ENCODE data around the gene MAVS. TPM values are rescaled to one million over a fixed set of nuclear protein-coding genes. Genes with fewer than 3 reads are reported as not detected.

The MAVS gene
- polyA plus RNA-seq, 1 of the 3 experiments (the other 2 are of a cell fraction): 9.1 TPM

- Histone ChIP-seq H3K79me2 (ENCODE audit: insufficient read depth) (peaks cover 47% of the 10 kb centered on the region), H3K4me1 (ENCODE audit: control insufficient read depth in 1 of 2, insufficient read depth in 2 of 2, low read depth in 1 of 2, low read length in 1 of 2) (peaks cover 20 to 41% of the 10 kb centered on the region in 2 experiments)
- POLR2A ChIA-PET: interaction anchor here (1.1 kb wide), 1 partner anchor 10 kb away, joined by 3 read pairs; no protein-coding TSS in a partner anchor
Observed at GRCh38 chr20:3800878-3801260, 45.8 kb upstream of the MAVS start.

GRCh38 chr20:3801299-3801698, 45.3 kb upstream of the MAVS start:
- Histone ChIP-seq H3K4me3 (ENCODE audit: low read depth in 2 of 2, low read length in 1 of 2) (no peak overlapping the region), H3K9me3 (no peaks in the 10 kb centered on the region), H2AFZ (ENCODE audit: low read depth) (no peak overlapping the region), H4K20me1 (ENCODE audit: insufficient read depth) (no peaks in the 10 kb centered on the region), H3F3A (replicated peaks; ENCODE audit: insufficient read depth) (peaks cover 17% of the 10 kb centered on the region), H3K4me2 (no peak overlapping the region), H3K9ac (no peak overlapping the region), H3K27ac (ENCODE audit: low read depth in 2 of 2, low read length in 1 of 2) (0 out of 4 replicates have a peak overlapping the region, but pooled peaks of 1 of the 2 experiments have one; percentile 5), H3K36me3 (replicated peaks in 1 of 2; ENCODE audit: control insufficient read depth in 1 of 2, insufficient read depth in 2 of 2, low read length in 1 of 2) (peaks cover 26 to 48% of the 10 kb centered on the region in 2 experiments), H3K27me3 (ENCODE audit: insufficient read depth) (no peaks in the 10 kb centered on the region), H3K9me2 (no peaks in the 10 kb centered on the region), H3K4me1 (ENCODE audit: control insufficient read depth in 1 of 2, insufficient read depth in 2 of 2, low read depth in 1 of 2, low read length in 1 of 2) (peaks cover 25 to 41% of the 10 kb centered on the region in 2 experiments), H3K79me2 (ENCODE audit: insufficient read depth) (peaks cover 46% of the 10 kb centered on the region)
- TF ChIP-seq IRF3 (IDR thresholded peaks at IDR 0.05; ENCODE audit: low read depth, low read length) (no peak), CTCF (IDR thresholded peaks at IDR 0.05) (no peak), RCOR1 (IDR thresholded peaks at IDR 0.05; ENCODE audit: low read length) (no peak), FOXJ3 (CRISPR knock-in tag; IDR thresholded peaks at IDR 0.05) (no peak), SMC3 (IDR thresholded peaks at IDR 0.05; ENCODE audit: low read depth, low read length) (no peak), NFIC (IDR thresholded peaks at IDR 0.05; ENCODE audit: borderline replicate concordance) (no peak), FOXM1 (IDR thresholded peaks at IDR 0.05; ENCODE audit: low read depth) (no peak), ELF1 (IDR thresholded peaks at IDR 0.05) (no peak), FOSL2 (IDR thresholded peaks at IDR 0.05; ENCODE audit: borderline replicate concordance, low read depth) (no peak), EP300 (IDR thresholded peaks at IDR 0.05; ENCODE audit: borderline replicate concordance in 1 of 2, low read depth in 1 of 2, low read length in 1 of 2) (no peak), RAD21 (IDR thresholded peaks at IDR 0.05; ENCODE audit: low read length) (no peak), TEAD4 (IDR thresholded peaks at IDR 0.05; ENCODE audit: borderline replicate concordance, insufficient read depth) (no peak), SIN3A (IDR thresholded peaks at IDR 0.05; ENCODE audit: borderline replicate concordance, low read depth, low read length) (no peak), ZBTB33 (IDR thresholded peaks at IDR 0.05; ENCODE audit: borderline replicate concordance, low read depth) (no peak), JUND (IDR thresholded peaks at IDR 0.05) (no peak), NRF1 (IDR thresholded peaks at IDR 0.05; ENCODE audit: low read depth, low read length) (no peak)
- ChIA-PET CTCF (interaction anchor here (1.7 to 3.0 kb wide), 2 partner anchors 18 to 20 kb away, joined by 3 to 23 read pairs; partner anchors contain the start of genes AP5S1 and SPEF1), POLR2A (interaction anchor here (1.1 kb wide), 1 partner anchor 11 kb away, joined by 3 read pairs; no protein-coding TSS in a partner anchor)
- WGBS (ENCODE audit: low lambda C conversion rate): 87% methylated on average over 4 of the region's 4 CpGs
- DNase-seq: no peak

More at GRCh38 chr20:3800878-3801260, 45.8 kb upstream of the MAVS start:
- 86% methylated on average over 4 of the region's 8 CpGs for WGBS (ENCODE audit: low lambda C conversion rate)
- CTCF ChIA-PET: interaction anchor here (1.7 to 3.0 kb wide), 2 partner anchors 18 to 19 kb away, joined by 3 to 23 read pairs; partner anchors contain the start of genes AP5S1 and SPEF1
- Histone ChIP-seq H4K20me1 (ENCODE audit: insufficient read depth) (no peaks in the 10 kb centered on the region), H3F3A (replicated peaks; ENCODE audit: insufficient read depth) (peaks cover 12% of the 10 kb centered on the region), H3K4me2 (no peak overlapping the region), H3K9me2 (no peaks in the 10 kb centered on the region), H3K9me3 (no peaks in the 10 kb centered on the region), H3K27ac (ENCODE audit: low read depth in 2 of 2, low read length in 1 of 2) (peak overlapping the region in 1 of 2 experiments; percentile 65; a peak in 1 of 4 replicates), H3K36me3 (replicated peaks in 1 of 2; ENCODE audit: control insufficient read depth in 1 of 2, insufficient read depth in 2 of 2, low read length in 1 of 2) (peaks cover 26 to 48% of the 10 kb centered on the region in 2 experiments), H3K9ac (no peak overlapping the region), H3K27me3 (ENCODE audit: insufficient read depth) (no peaks in the 10 kb centered on the region), H2AFZ (ENCODE audit: low read depth) (no peak overlapping the region), H3K4me3 (ENCODE audit: low read depth in 2 of 2, low read length in 1 of 2) (no peak overlapping the region)
- TF ChIP-seq MAX (IDR thresholded peaks at IDR 0.05; ENCODE audit: low read depth) (no peak), POLR2AphosphoS5 (IDR thresholded peaks at IDR 0.05; ENCODE audit: low read depth, low read length) (no peak), MEF2A (IDR thresholded peaks at IDR 0.05; ENCODE audit: borderline replicate concordance, low read depth) (no peak), SIN3A (IDR thresholded peaks at IDR 0.05; ENCODE audit: borderline replicate concordance, low read depth, low read length) (no peak), TAF1 (IDR thresholded peaks at IDR 0.05; ENCODE audit: borderline replicate concordance, low read depth, low read length) (no peak), USF1 (IDR thresholded peaks at IDR 0.05; ENCODE audit: borderline replicate concordance, low read depth) (no peak), NRF1 (IDR thresholded peaks at IDR 0.05; ENCODE audit: low read depth, low read length) (no peak)
- DNase-seq: no peak

All from SK-N-SH (cell line).